ENCODE measurements around the gene C19orf33.
A peak's percentile ranks its signal among the peaks of the same experiment; 100 is the strongest.

C19orf33 gene

DNA sequence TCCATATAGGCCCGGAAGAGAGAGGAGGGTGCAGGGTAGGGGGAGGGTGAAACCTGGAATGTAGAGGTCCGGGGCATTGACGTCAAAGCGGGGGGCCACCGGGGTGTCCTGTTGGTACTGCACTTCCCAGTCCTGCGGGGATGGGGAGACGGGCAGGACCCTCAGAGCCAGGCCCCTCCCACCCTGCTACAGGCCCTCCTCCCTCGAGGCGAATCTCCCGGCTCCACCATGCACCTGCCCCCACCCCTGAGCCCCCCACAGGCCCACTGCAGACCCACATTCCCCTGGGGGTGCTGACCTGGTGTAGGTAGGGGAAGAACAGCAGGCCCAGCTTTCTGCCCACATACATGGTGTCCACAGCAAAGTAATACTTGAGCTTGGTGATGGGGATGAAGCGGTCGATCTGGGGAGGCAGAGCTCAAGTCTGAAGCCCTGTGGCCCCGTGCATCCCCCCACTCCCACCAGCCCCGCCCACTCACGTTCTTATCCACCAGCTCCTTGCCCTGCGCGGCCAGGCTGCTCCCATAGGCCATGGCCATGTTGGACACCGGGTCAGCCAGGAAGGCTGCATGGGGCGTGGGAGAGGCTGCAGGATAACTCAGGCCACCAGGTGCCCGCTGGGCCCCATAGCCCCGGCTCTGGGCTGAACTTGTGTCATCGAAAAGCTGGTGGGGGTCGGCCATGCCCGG is 5.0 kb downstream of the C19orf33 start:
- Histone ChIP-seq H3K9me3 (replicated peaks in 1 of 11) (no peaks in the 10 kb centered on the region), H3K36me3 (peaks cover 36 to 68% (median 56%) of the 10 kb centered on the region in 11 experiments), H3K4me1 (peaks cover 0 to 46% (median 23%) of the 10 kb centered on the region in 10 experiments; a peak in 15 of 20 replicates), H3K27me3 (no peaks in the 10 kb centered on the region), H3K27ac (no peak overlapping the region), H4K20me1 (peaks cover 0 to 57% (median 13%) of the 10 kb centered on the region in 11 experiments; a peak in 9 of 22 replicates), H3K9ac (no peak overlapping the region; a peak in 1 of 22 replicates), H3K4me3 (no peak overlapping the region), H3K4me2 (peak overlapping the region in 3 of 11 experiments; percentile 19 to 35 (median 24); a peak in 4 of 22 replicates)
- TF ChIP-seq Cebpa-rat (IDR thresholded peaks at IDR 0.05), result no peak

GRCh38 chr19:38309615-38310278 is 5.7 kb downstream of the C19orf33 start:
- TF ChIP-seq Cebpa-rat (IDR thresholded peaks at IDR 0.05), result no peak
- Histone ChIP-seq H3K4me1 (peaks cover 4 to 46% (median 27%) of the 10 kb centered on the region in 10 experiments), H3K9ac (no peak overlapping the region), H3K36me3 (peaks cover 31 to 61% (median 50%) of the 10 kb centered on the region in 11 experiments), H3K27me3 (no peaks in the 10 kb centered on the region), H3K4me2 (peak overlapping the region in 1 of 11 experiments; percentile 13; a peak in 1 of 22 replicates), H4K20me1 (peaks cover 0 to 51% (median 13%) of the 10 kb centered on the region in 11 experiments; a peak in 9 of 22 replicates), H3K4me3 (no peak overlapping the region), H3K27ac (no peak overlapping the region), H3K9me3 (replicated peaks in 1 of 11) (no peaks in the 10 kb centered on the region)

- no peak overlapping the region for H3K4me2 ChIP-seq
- H3K36me3 ChIP-seq, result peaks cover 29 to 56% (median 46%) of the 10 kb centered on the region in 11 experiments
- H4K20me1 ChIP-seq, result peaks cover 0 to 51% (median 13%) of the 10 kb centered on the region in 11 experiments; a peak in 9 of 22 replicates
- H3K9ac ChIP-seq, result no peak overlapping the region
- TF ChIP-seq Cebpa-rat (IDR thresholded peaks at IDR 0.05), result no peak
- H3K27ac ChIP-seq, result no peak overlapping the region
- H3K27me3 ChIP-seq, result no peaks in the 10 kb centered on the region
- no peaks in the 10 kb centered on the region for H3K9me3 ChIP-seq (replicated peaks in 1 of 11)
- no peak overlapping the region for H3K4me3 ChIP-seq
- peaks cover 9 to 47% (median 32%) of the 10 kb centered on the region in 10 experiments for H3K4me1 ChIP-seq
Observed at GRCh38 chr19:38310279-38310670, 6.2 kb downstream of the C19orf33 start.

DNA sequence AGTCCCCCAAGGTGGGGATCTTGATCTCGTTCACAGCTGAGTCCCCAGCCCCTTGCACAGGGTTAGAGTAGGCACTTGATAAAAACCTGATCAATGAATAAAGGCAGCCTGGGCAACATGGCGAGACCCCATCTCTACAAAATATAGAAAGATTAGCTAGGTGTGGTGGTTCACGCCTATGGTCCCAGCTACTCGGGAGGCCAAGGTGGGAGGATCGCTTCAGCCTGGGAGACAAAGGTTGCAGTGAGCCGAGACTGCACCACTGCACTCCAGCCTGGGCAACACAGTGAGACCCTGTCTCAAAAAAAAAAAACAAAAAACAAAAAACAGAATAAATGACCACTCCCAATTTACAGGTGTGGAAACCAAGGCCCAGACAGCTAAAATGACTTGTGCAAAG is 6.9 kb downstream of the C19orf33 start:
- H3K9ac ChIP-seq, result no peak overlapping the region
- no peak overlapping the region for H3K4me2 ChIP-seq
- no peak overlapping the region for H3K27ac ChIP-seq
- peaks cover 22 to 49% (median 39%) of the 10 kb centered on the region in 11 experiments for H3K36me3 ChIP-seq
- peaks cover 0 to 51% (median 13%) of the 10 kb centered on the region in 11 experiments; a peak in 9 of 22 replicates for H4K20me1 ChIP-seq
- peaks cover 11 to 47% (median 33%) of the 10 kb centered on the region in 10 experiments for H3K4me1 ChIP-seq
- no peaks in the 10 kb centered on the region for H3K27me3 ChIP-seq
- no peak overlapping the region for H3K4me3 ChIP-seq
- TF ChIP-seq Cebpa-rat (IDR thresholded peaks at IDR 0.05), result no peak
- H3K9me3 ChIP-seq (replicated peaks in 1 of 11), result no peaks in the 10 kb centered on the region

- peak within 1 kb of the TSS; percentile 92 to 99 (median 97) for H3K4me2 ChIP-seq
- peak within 1 kb of the TSS; percentile 69 to 88 (median 83) for H3K9ac ChIP-seq
Observed at GRCh38 chr19:38315657-38316476, 11.8 kb downstream of the C19orf33 start, which contains the start of gene YIF1B. Gene YIF1B, minus strand, starts transcription at chr19:38315947. Its CDS starts 30 bp downstream, at chr19:38315917.

GRCh38 chr19:38316477-38317067 is 12.5 kb downstream of the C19orf33 start:
- peaks cover 0 to 1% (median 0%) of the 10 kb centered on the region in 11 experiments; a peak in 1 of 22 replicates for H3K36me3 ChIP-seq
- H3K4me3 ChIP-seq, result peak overlapping the region; percentile 51 to 67 (median 57)
- H3K27ac ChIP-seq, result peak overlapping the region; percentile 59 to 84 (median 75); a peak in 21 of 22 replicates
- no peaks in the 10 kb centered on the region for H3K9me3 ChIP-seq (replicated peaks in 1 of 11)
- H3K9ac ChIP-seq, result peak overlapping the region; percentile 58 to 76 (median 70); a peak in 21 of 22 replicates
- TF ChIP-seq Cebpa-rat (IDR thresholded peaks at IDR 0.05), result no peak
- no peaks in the 10 kb centered on the region for H3K27me3 ChIP-seq
- H3K4me2 ChIP-seq, result peak overlapping the region; percentile 87 to 98 (median 93)
- peaks cover 0 to 26% (median 9%) of the 10 kb centered on the region in 11 experiments; a peak in 8 of 22 replicates for H4K20me1 ChIP-seq
- H3K4me1 ChIP-seq, result peaks cover 61 to 83% (median 80%) of the 10 kb centered on the region in 10 experiments

More at GRCh38 chr19:38315657-38316476, 11.8 kb downstream of the C19orf33 start, which contains the start of gene YIF1B:
- H4K20me1 ChIP-seq, result peaks cover 0 to 27% (median 9%) of the 10 kb centered on the region in 11 experiments; a peak in 8 of 22 replicates
- no peaks in the 10 kb centered on the region for H3K27me3 ChIP-seq
- peaks cover 0 to 8% (median 2%) of the 10 kb centered on the region in 11 experiments; a peak in 5 of 22 replicates for H3K36me3 ChIP-seq
- H3K27ac ChIP-seq, result peak within 1 kb of the TSS; percentile 64 to 84 (median 75); a peak in 21 of 22 replicates
- no peak for TF ChIP-seq Cebpa-rat (IDR thresholded peaks at IDR 0.05)
- no peaks in the 10 kb centered on the region for H3K9me3 ChIP-seq (replicated peaks in 1 of 11)
- peak within 1 kb of the TSS; percentile 61 to 87 (median 74) for H3K4me3 ChIP-seq
- H3K4me1 ChIP-seq, result peaks cover 54 to 76% (median 73%) of the 10 kb centered on the region in 10 experiments

- peaks cover 0 to 26% (median 6%) of the 10 kb centered on the region in 11 experiments; a peak in 8 of 22 replicates for H4K20me1 ChIP-seq
Observed at GRCh38 chr19:38317104-38317612, 13.1 kb downstream of the C19orf33 start.

More at GRCh38 chr19:38317104-38317612, 13.1 kb downstream of the C19orf33 start:
- H3K27me3 ChIP-seq, result no peaks in the 10 kb centered on the region
- peak overlapping the region; percentile 87 to 98 (median 93) for H3K4me2 ChIP-seq
- H3K9ac ChIP-seq, result peak overlapping the region; percentile 57 to 76 (median 70); a peak in 21 of 22 replicates
- no peak for TF ChIP-seq Cebpa-rat (IDR thresholded peaks at IDR 0.05)
- H3K4me3 ChIP-seq, result peak overlapping the region; percentile 51 to 67 (median 57)
- H3K9me3 ChIP-seq (replicated peaks in 1 of 11), result no peaks in the 10 kb centered on the region
- H3K27ac ChIP-seq, result peak overlapping the region; percentile 56 to 84 (median 75); a peak in 21 of 22 replicates
- no peaks in the 10 kb centered on the region for H3K36me3 ChIP-seq
- peaks cover 67 to 87% (median 84%) of the 10 kb centered on the region in 10 experiments for H3K4me1 ChIP-seq

All from BLaER1 treated with 17β-estradiol and CSF1 and Interleukin-3, amounts not matched to agents 10 nM and 100 nM (cell line).